Mesodermal cell (in vitro differentiated cells): Measurements from ENCODE around the gene RIOX2.

ENCODE experiments used
- H3K27ac ChIP-seq: 2 replicates; pipeline ENCODE4 v1.7.0; 2013; ENCODE audit warnings: mild to moderate bottlenecking, low read depth, low read length, moderate library complexity; ENCODE audit not compliant: severe bottlenecking
- H3K36me3 ChIP-seq: 2 replicates; pipeline ENCODE4 v1.7.1; 2013; ENCODE audit warnings: mild to moderate bottlenecking, low read length, moderate library complexity; ENCODE audit not compliant: control insufficient read depth, insufficient read depth
- H3K4me1 ChIP-seq: one replicate; pipeline ENCODE4 v1.7.1; 2013; ENCODE audit warnings: mild to moderate bottlenecking, low read length; ENCODE audit not compliant: insufficient read depth, control insufficient read depth, poor library complexity, severe bottlenecking
- H3K4me3 ChIP-seq: 2 replicates; pipeline ENCODE4 v1.7.0; 2013; ENCODE audit warnings: low read length, control low read depth, mild to moderate bottlenecking; ENCODE audit not compliant: insufficient read depth, poor library complexity, severe bottlenecking; ENCODE audit errors: extremely low read depth
- H3K9me3 ChIP-seq: 2 replicates; pipeline ENCODE4 v1.7.1; 2013; ENCODE audit warnings: mild to moderate bottlenecking, low read length, moderate library complexity; ENCODE audit not compliant: control insufficient read depth
- WGBS, 2 experiments: methylation state at CpG; one replicate each; pipeline ENCODE4 v1.1.5; 2013; ENCODE audit warnings: missing lambda C conversion rate in 2 of 2; ENCODE audit not compliant: insufficient coverage in 2 of 2; 5-methylcytosine and 5-hydroxymethylcytosine counted together

Gene RIOX2

GRCh38 chr3:98004721-98005120, 32.5 kb upstream of the RIOX2 start:
- Histone ChIP-seq H3K4me3 (no peak overlapping the region), H3K36me3 (no peaks in the 10 kb centered on the region)
- WGBS, 2 experiments: 86% methylated on average over 1 of the region's 3 CpGs; no CpG with 5 or more reads in 1 of the 2 experiments

GRCh38 chr3:98003306-98003969, 31.2 kb upstream of the RIOX2 start:
- Histone ChIP-seq H3K4me1 (no peaks in the 10 kb centered on the region), H3K4me3 (no peak overlapping the region), H3K27ac (no peak overlapping the region), H3K9me3 (no peaks in the 10 kb centered on the region), H3K36me3 (no peaks in the 10 kb centered on the region)
- whole genome bisulfite sequencing, 2 experiments: 89 to 100% methylated on average over 1 of the region's 2 CpGs

More at GRCh38 chr3:98004721-98005120, 32.5 kb upstream of the RIOX2 start:
- Histone ChIP-seq H3K4me1 (no peaks in the 10 kb centered on the region), H3K27ac (no peak overlapping the region), H3K9me3 (no peaks in the 10 kb centered on the region)

GRCh38 chr3:98002717-98003116, 30.5 kb upstream of the RIOX2 start:
- no peak overlapping the region for H3K27ac ChIP-seq
- H3K4me1 ChIP-seq: no peaks in the 10 kb centered on the region
- H3K4me3 ChIP-seq: no peak overlapping the region
- no peaks in the 10 kb centered on the region for H3K9me3 ChIP-seq
- 83 to 100% methylated on average over 1 of the region's 1 CpG for WGBS, 2 experiments
- H3K36me3 ChIP-seq: no peaks in the 10 kb centered on the region

GRCh38 chr3:97999994-98000393, 27.8 kb upstream of the RIOX2 start:
- Histone ChIP-seq H3K9me3 (no peaks in the 10 kb centered on the region), H3K4me3 (no peak overlapping the region), H3K4me1 (no peaks in the 10 kb centered on the region), H3K36me3 (no peaks in the 10 kb centered on the region), H3K27ac (no peak overlapping the region)
- 17% methylated on average over 1 of the region's 1 CpG; no CpG with 5 or more reads in 1 of the 2 experiments for WGBS, 2 experiments

- H3K36me3 ChIP-seq: no peaks in the 10 kb centered on the region
- no peak overlapping the region for H3K27ac ChIP-seq
- no peak overlapping the region for H3K4me3 ChIP-seq
- no peaks in the 10 kb centered on the region for H3K4me1 ChIP-seq
- 90 to 95% methylated on average over 2 to 3 of the region's 5 CpGs for WGBS, 2 experiments
- no peaks in the 10 kb centered on the region for H3K9me3 ChIP-seq
Measured at GRCh38 chr3:97999103-97999502, 26.9 kb upstream of the RIOX2 start.

- no peak overlapping the region for H3K27ac ChIP-seq
- H3K4me3 ChIP-seq: no peak overlapping the region
- H3K9me3 ChIP-seq: no peaks in the 10 kb centered on the region
- H3K4me1 ChIP-seq: no peaks in the 10 kb centered on the region
- no peaks in the 10 kb centered on the region for H3K36me3 ChIP-seq
- 88 to 89% methylated on average over 1 of the region's 4 CpGs for WGBS, 2 experiments
Measured at GRCh38 chr3:97996988-97997387, 24.8 kb upstream of the RIOX2 start.

GRCh38 chr3:97994328-97994945, 22.2 kb upstream of the RIOX2 start:
- Histone ChIP-seq H3K4me1 (no peaks in the 10 kb centered on the region), H3K27ac (no peak overlapping the region), H3K4me3 (no peak overlapping the region), H3K36me3 (no peaks in the 10 kb centered on the region), H3K9me3 (no peaks in the 10 kb centered on the region)
- WGBS, 2 experiments: 100% methylated on average over 1 of the region's 2 CpGs; no CpG with 5 or more reads in 1 of the 2 experiments

DNA sequence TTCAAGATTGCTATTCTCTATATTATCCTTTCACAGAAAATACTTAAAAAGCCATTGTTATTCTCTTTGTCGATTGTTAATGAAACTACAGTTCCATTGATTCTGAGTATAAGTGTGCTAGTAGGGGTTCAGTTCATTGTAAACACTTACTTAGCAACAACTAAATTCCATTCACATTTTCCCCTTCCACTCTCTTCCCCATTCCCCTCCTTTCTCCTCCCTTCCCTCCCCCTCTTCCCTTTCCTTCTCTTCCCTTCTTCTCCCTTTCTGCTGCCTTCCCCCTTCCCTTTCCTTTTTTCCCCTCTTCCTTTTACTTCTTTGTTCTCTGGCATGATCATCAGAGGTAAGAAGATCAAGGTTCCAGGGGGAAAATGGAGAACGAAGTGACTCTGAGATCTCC, 21.3 kb upstream of the RIOX2 start:
- H3K27ac ChIP-seq: no peak overlapping the region
- 60% methylated on average over 1 of the region's 2 CpGs; no CpG with 5 or more reads in 1 of the 2 experiments for WGBS, 2 experiments
- H3K36me3 ChIP-seq: no peaks in the 10 kb centered on the region
- H3K4me3 ChIP-seq: no peak overlapping the region
- H3K9me3 ChIP-seq: no peaks in the 10 kb centered on the region
- no peaks in the 10 kb centered on the region for H3K4me1 ChIP-seq

DNA sequence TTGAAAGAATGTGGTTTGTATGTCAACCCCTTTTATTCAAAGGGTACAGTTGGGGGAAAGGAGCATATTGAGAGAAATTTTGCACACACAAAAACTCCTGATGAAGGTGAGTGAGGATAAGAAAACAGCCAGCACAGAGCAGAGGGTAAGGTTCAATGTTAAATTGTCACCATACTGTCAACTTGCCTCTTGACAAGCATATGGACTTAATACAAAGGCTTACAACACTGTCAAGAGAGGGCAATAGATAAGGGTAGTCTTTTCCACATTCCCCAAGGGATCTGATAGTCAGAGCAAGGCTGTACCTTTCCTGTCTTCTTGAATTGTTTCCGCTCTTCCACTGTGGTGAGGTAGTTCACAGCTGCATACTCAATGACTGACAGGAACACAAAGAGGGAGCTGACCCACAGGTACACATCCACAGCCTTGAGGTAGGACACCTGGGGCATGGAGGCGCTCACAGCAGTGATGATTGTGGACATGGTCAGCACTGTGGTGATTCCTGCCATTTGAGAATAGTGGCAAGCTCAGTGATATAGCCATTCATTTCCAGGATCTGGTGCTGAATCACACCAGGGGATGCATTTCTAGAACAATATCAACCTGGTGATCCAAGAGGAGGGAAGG, 20.4 kb upstream of the RIOX2 start:
- no peak overlapping the region for H3K27ac ChIP-seq
- no peaks in the 10 kb centered on the region for H3K9me3 ChIP-seq
- H3K36me3 ChIP-seq: no peaks in the 10 kb centered on the region
- no peak overlapping the region for H3K4me3 ChIP-seq
- 90 to 100% methylated on average over 1 of the region's 2 CpGs for WGBS, 2 experiments
- no peaks in the 10 kb centered on the region for H3K4me1 ChIP-seq

DNA sequence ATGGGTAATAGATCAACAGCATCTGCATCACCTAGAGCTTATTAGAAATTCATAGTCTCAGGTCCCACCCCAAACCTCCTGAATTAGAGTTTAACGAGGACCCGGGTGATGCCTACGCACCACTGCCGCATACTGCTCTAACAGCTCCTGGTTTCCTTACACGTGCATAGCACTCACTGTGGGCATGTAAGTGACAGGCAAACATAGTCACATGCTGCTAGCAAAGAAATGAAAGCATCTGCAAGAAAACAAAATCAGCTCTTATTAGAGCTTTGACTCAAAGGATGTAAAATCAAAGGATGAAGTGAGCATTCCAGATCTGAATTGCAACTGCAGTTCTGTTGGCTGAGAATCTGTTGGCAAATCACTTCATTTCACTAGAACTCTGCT, 19.1 kb upstream of the RIOX2 start:
- no peak overlapping the region for H3K27ac ChIP-seq
- 68 to 83% methylated on average over 3 to 5 of the region's 5 CpGs for WGBS, 2 experiments
- no peak overlapping the region for H3K4me3 ChIP-seq
- H3K36me3 ChIP-seq: no peaks in the 10 kb centered on the region
- H3K4me1 ChIP-seq: no peaks in the 10 kb centered on the region
- H3K9me3 ChIP-seq: no peaks in the 10 kb centered on the region
